MM.1S (cell line): Measurements from ENCODE around the gene MYOCD.

Source experiments
- DNase-seq: peaks from one replicate; pipeline ENCODE4 v3.0.0-alpha.2; 2015
- H2AFZ ChIP-seq: fragments of 300-600 bp; sonication (generic); 2 replicates; pipeline ENCODE4 v1.6.0; 2016; ENCODE audit warnings: antibody characterized with exemption, low read length
- H3F3A ChIP-seq: fragments of 300-600 bp; sonication (generic); 2 replicates; pipeline ENCODE4 v1.6.1; 2016; ENCODE audit warnings: mild to moderate bottlenecking, antibody characterized with exemption, low read length, moderate library complexity, mixed read lengths; ENCODE audit not compliant: insufficient read depth
- H3K27ac ChIP-seq: fragments of 300-600 bp; sonication (generic); 2 replicates; pipeline ENCODE4 v1.5.1; 2016; ENCODE audit warnings: mild to moderate bottlenecking, low read length
- H3K27me3 ChIP-seq: fragments of 300-600 bp; sonication (generic); replicated peaks from 2 replicates; pipeline ENCODE4 v1.6.0; 2016; ENCODE audit warnings: low read length; ENCODE audit not compliant: insufficient read depth
- H3K36me3 ChIP-seq: fragments of 300-600 bp; sonication (generic); replicated peaks from 2 replicates; pipeline ENCODE4 v1.6.1; 2016; ENCODE audit warnings: mild to moderate bottlenecking, low read length, mixed read lengths; ENCODE audit not compliant: insufficient read depth
- H3K4me1 ChIP-seq: fragments of 300-600 bp; sonication (generic); 2 replicates; pipeline ENCODE4 v1.6.1; 2016; ENCODE audit warnings: low read length, mixed read lengths
- H3K4me2 ChIP-seq: fragments of 300-600 bp; sonication (generic); 2 replicates; pipeline ENCODE4 v1.6.0; 2016; ENCODE audit warnings: low read depth, low read length
- H3K4me3 ChIP-seq: fragments of 300-600 bp; sonication (generic); 2 replicates; pipeline ENCODE4 v1.5.1; 2016; ENCODE audit warnings: low read length, mixed read lengths
- H3K79me2 ChIP-seq: fragments of 300-600 bp; sonication (generic); 2 replicates; pipeline ENCODE4 v1.6.1; 2016; ENCODE audit warnings: mixed run types, low read length, mixed read lengths
- H3K9ac ChIP-seq: fragments of 300-600 bp; sonication (generic); 2 replicates; pipeline ENCODE4 v1.6.1; 2016; ENCODE audit warnings: low read length, mixed read lengths
- H3K9me2 ChIP-seq: fragments of 300-600 bp; sonication (generic); replicated peaks from 2 replicates; pipeline ENCODE4 v1.6.1; 2016; ENCODE audit warnings: mild to moderate bottlenecking, low read length, mixed read lengths; ENCODE audit not compliant: insufficient read depth
- H3K9me3 ChIP-seq: fragments of 300-600 bp; sonication (generic); replicated peaks from 2 replicates; pipeline ENCODE4 v1.6.1; 2016; ENCODE audit warnings: mild to moderate bottlenecking, low read length, mixed read lengths; ENCODE audit not compliant: insufficient read depth
- H4K20me1 ChIP-seq: fragments of 300-600 bp; sonication (generic); 2 replicates; pipeline ENCODE4 v1.6.1; 2016; ENCODE audit warnings: mild to moderate bottlenecking, low read length, moderate library complexity, mixed read lengths; ENCODE audit not compliant: insufficient read depth
- EZH2 ChIP-seq: fragments of 300-600 bp; sonication (generic); optimal IDR thresholded peaks from 2 replicates; pipeline ENCODE3; 2017; ENCODE audit warnings: low read depth, mild to moderate bottlenecking, antibody characterized with exemption, low read length, mixed read lengths
- EZH2phosphoT487 ChIP-seq: fragments of 300-600 bp; sonication (generic); IDR thresholded peaks from 2 replicates; pipeline ENCODE4 v1.6.1; 2018; ENCODE audit warnings: antibody characterized with exemption, low read length
- TF ChIP-seq, protein P1 (sequence below): fragments of 300-600 bp; sonication (generic); IDR thresholded peaks from 2 replicates; pipeline ENCODE4 v1.5.1; 2016; ENCODE audit warnings: antibody characterized with exemption, low read length, mixed read lengths

The MYOCD gene

DNA sequence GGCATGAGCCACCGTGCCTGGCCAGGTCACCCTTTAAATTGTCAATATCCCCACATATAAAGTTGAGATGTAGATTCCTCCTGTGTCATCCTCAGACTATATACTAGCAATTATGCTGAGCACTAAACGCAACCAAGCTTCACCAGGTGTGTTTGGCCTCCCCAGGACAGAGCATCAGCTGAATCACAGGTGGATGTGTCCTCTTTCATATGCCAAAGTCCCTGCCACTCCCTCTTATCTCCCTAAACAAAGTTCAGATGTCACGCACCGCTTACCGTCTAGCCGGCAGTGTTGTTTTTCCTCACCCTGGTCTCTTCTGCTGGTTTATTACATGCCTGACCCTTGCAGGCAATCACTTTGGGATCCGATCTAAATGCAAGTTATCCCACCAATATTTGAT is 79.8 kb downstream of the MYOCD start:
- Histone ChIP-seq H3K4me2 (no peak overlapping the region), H3F3A (no peaks in the 10 kb centered on the region), H3K4me3 (no peak overlapping the region), H2AFZ (no peak overlapping the region), H3K36me3 (no peaks in the 10 kb centered on the region), H3K79me2 (no peaks in the 10 kb centered on the region), H3K4me1 (no peaks in the 10 kb centered on the region), H4K20me1 (no peaks in the 10 kb centered on the region), H3K9me2 (no peaks in the 10 kb centered on the region), H3K27ac (no peak overlapping the region), H3K27me3 (no peaks in the 10 kb centered on the region), H3K9me3 (no peaks in the 10 kb centered on the region), H3K9ac (no peak overlapping the region)
- TF ChIP-seq EZH2 (no peak), EZH2phosphoT487 (no peak)
- TF ChIP-seq, protein P1, sequence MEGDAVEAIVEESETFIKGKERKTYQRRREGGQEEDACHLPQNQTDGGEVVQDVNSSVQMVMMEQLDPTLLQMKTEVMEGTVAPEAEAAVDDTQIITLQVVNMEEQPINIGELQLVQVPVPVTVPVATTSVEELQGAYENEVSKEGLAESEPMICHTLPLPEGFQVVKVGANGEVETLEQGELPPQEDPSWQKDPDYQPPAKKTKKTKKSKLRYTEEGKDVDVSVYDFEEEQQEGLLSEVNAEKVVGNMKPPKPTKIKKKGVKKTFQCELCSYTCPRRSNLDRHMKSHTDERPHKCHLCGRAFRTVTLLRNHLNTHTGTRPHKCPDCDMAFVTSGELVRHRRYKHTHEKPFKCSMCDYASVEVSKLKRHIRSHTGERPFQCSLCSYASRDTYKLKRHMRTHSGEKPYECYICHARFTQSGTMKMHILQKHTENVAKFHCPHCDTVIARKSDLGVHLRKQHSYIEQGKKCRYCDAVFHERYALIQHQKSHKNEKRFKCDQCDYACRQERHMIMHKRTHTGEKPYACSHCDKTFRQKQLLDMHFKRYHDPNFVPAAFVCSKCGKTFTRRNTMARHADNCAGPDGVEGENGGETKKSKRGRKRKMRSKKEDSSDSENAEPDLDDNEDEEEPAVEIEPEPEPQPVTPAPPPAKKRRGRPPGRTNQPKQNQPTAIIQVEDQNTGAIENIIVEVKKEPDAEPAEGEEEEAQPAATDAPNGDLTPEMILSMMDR: no peak
- DNase-seq: no peak

DNA sequence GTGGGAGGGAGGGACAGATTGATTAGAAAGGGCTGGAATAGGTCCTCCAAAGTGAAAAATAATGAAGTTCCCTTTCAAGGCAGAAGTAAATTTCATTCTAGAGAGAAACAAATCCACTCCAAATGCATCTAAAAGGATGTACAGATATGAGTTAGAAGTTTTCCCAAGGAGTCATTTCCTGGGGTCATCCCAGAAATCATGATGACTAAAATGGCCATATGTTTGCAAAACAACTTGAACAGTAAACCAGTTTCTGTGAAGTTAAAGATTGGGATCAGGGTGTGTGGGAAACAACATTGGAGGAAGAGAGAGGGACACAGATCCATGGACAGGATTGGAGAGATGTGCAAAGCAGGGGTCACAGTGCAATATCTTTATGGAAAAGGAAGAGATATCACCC is 91.1 kb downstream of the MYOCD start:
- H3K79me2 ChIP-seq: no peaks in the 10 kb centered on the region
- H3K4me2 ChIP-seq: no peak overlapping the region
- DNase-seq: no peak
- no peaks in the 10 kb centered on the region for H3K27me3 ChIP-seq
- H3K4me1 ChIP-seq: no peaks in the 10 kb centered on the region
- no peaks in the 10 kb centered on the region for H3K9me2 ChIP-seq
- H3K4me3 ChIP-seq: no peak overlapping the region
- H3K27ac ChIP-seq: no peak overlapping the region
- TF ChIP-seq EZH2 (no peak), EZH2phosphoT487 (no peak)
- TF ChIP-seq, protein P1: no peak
- H3K36me3 ChIP-seq: no peaks in the 10 kb centered on the region
- H4K20me1 ChIP-seq: no peaks in the 10 kb centered on the region
- no peaks in the 10 kb centered on the region for H3K9me3 ChIP-seq
- H3F3A ChIP-seq: no peaks in the 10 kb centered on the region
- H2AFZ ChIP-seq: no peak overlapping the region
- H3K9ac ChIP-seq: no peak overlapping the region

DNA sequence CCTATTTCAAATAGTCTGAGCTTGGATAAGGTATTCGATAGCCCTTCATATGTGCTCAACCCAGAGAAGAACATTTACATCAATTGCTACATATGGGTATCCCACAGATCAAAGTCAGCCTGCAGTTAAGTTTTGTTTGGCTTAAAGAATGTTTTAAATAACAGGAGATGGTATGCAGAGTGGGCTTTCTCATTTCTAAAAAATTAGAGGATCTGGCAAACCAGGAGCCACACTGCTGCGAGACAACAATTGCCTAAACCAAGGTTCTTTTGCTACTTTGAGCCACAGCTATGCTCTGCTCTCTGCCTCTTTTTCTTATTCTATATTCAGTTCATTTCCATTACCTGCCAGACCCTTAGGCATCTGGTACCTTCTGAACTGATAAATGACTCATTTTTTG is 93.4 kb downstream of the MYOCD start:
- no peak overlapping the region for H3K9ac ChIP-seq
- H4K20me1 ChIP-seq: no peaks in the 10 kb centered on the region

More for the DNA sequence above, 93.4 kb downstream of the MYOCD start:
- Histone ChIP-seq H3K9me2 (no peaks in the 10 kb centered on the region), H3F3A (no peaks in the 10 kb centered on the region), H3K27me3 (no peaks in the 10 kb centered on the region), H3K9me3 (no peaks in the 10 kb centered on the region), H3K4me3 (no peak overlapping the region), H3K36me3 (no peaks in the 10 kb centered on the region), H3K4me1 (no peaks in the 10 kb centered on the region), H3K79me2 (no peaks in the 10 kb centered on the region), H3K27ac (no peak overlapping the region), H2AFZ (no peak overlapping the region), H3K4me2 (no peak overlapping the region)
- no peak for TF ChIP-seq EZH2
- no peak for TF ChIP-seq EZH2phosphoT487
- TF ChIP-seq, protein P1: no peak
- DNase-seq: no peak
